K562 (cell line): Measurements from ENCODE around the gene PPCDC. TPM values are rescaled to one million over a fixed set of nuclear protein-coding genes. Genes with fewer than 3 reads are reported as not detected.

ENCODE experiments used
- ELF4 ChIP-seq: fragments of 450-650 bp; formaldehyde crosslinking; IDR thresholded peaks from 2 replicates; pipeline ENCODE4 v1.4.0; 2022; ENCODE audit warnings: missing genetic modification characterization
- ERF ChIP-seq: fragments of 450-650 bp; formaldehyde crosslinking; IDR thresholded peaks from 2 replicates; pipeline ENCODE4 v1.4.0; 2020; ENCODE audit warnings: mild to moderate bottlenecking, mixed read lengths
- ETV6 ChIP-seq, 3 experiments: fragments of 150-350 bp in 1 of 3; sonication (generic) in 1 of 3; formaldehyde crosslinking in 1 of 3; IDR thresholded peaks; 2 replicates each; pipeline versions ENCODE4 v1.6.1 to v1.8.0; 2014 to 2022; ENCODE audit warnings: borderline replicate concordance in 2 of 3, low read depth in 2 of 3, antibody characterized with exemption in 1 of 3, low read length in 1 of 3, mild to moderate bottlenecking in 1 of 3, missing genetic modification reagents in 1 of 3
- GABPA ChIP-seq: fragments of 200-800 bp; sonication (Bioruptor generic); conservative IDR thresholded peaks from 2 replicates; pipeline ENCODE4 v1.6.1; 2016; ENCODE audit warnings: low read depth, missing genetic modification characterization, missing compliant biosample characterization
- ILF3 ChIP-seq: fragments of 450-650 bp; IDR thresholded peaks from 2 replicates; pipeline ENCODE4 v1.6.1; 2018; ENCODE audit warnings: antibody characterized with exemption, mild to moderate bottlenecking, moderate library complexity, borderline replicate concordance
- MAFK ChIP-seq: IDR thresholded peaks from 2 replicates; pipeline ENCODE4 v1.6.1; 2011; ENCODE audit warnings: low read length, improper control_type of control experiment
- MXI1 ChIP-seq: IDR thresholded peaks from 2 replicates; pipeline ENCODE4 v1.6.1; 2011; ENCODE audit warnings: low read depth, mild to moderate bottlenecking, improper control_type of control experiment, low read length
- NBN ChIP-seq: fragments of 450-650 bp; IDR thresholded peaks from 2 replicates; pipeline ENCODE4 v1.6.1; 2016; ENCODE audit warnings: low read depth, mild to moderate bottlenecking
- NR4A1 ChIP-seq, 2 experiments: fragments of 250-450 bp in 1 of 2; fragments of 450-650 bp in 1 of 2; sonication (Bioruptor Pico) in 1 of 2; IDR thresholded peaks; 2 replicates each; pipeline versions ENCODE4 v1.4.0 to v1.6.1; 2016 to 2020; ENCODE audit warnings: mild to moderate bottlenecking in 2 of 2, missing compliant biosample characterization in 1 of 2, missing genetic modification characterization in 1 of 2, moderate library complexity in 1 of 2
- PYGO2 ChIP-seq: fragments of 450-650 bp; IDR thresholded peaks from 2 replicates; pipeline ENCODE4 v1.6.1; 2016; ENCODE audit warnings: mild to moderate bottlenecking, missing genetic modification characterization, moderate library complexity, missing compliant biosample characterization
- RHOXF2B ChIP-seq: fragments of 250-450 bp; sonication (Bioruptor Pico); conservative IDR thresholded peaks from 2 replicates; pipeline ENCODE4 v1.5.1; 2021
- TRIM28 ChIP-seq: fragments of 450-650 bp; IDR thresholded peaks from 2 replicates; pipeline ENCODE4 v1.6.1; 2017
- XRCC5 ChIP-seq: fragments of 200-400 bp; formaldehyde crosslinking; IDR thresholded peaks from 2 replicates; pipeline ENCODE4 v1.6.1; 2017; ENCODE audit warnings: low read depth, mild to moderate bottlenecking, low read length
- YBX1 ChIP-seq: fragments of 450-650 bp; IDR thresholded peaks from 2 replicates; pipeline ENCODE4 v1.7.1; 2016; ENCODE audit warnings: mild to moderate bottlenecking
- ZBTB7A ChIP-seq: IDR thresholded peaks from 2 replicates; pipeline ENCODE4 v1.6.1; 2011; ENCODE audit warnings: low read depth, mild to moderate bottlenecking, low read length, moderate library complexity, borderline replicate concordance; ENCODE audit not compliant: control insufficient read depth
- ZNF197 ChIP-seq: fragments of 200-800 bp; sonication (Bioruptor generic); IDR thresholded peaks from 2 replicates; pipeline ENCODE4 v1.6.1; 2016; ENCODE audit warnings: low read depth, missing genetic modification characterization, missing compliant biosample characterization
- ZNF239 ChIP-seq: fragments of 250-450 bp; sonication (Bioruptor Pico); IDR thresholded peaks from 2 replicates; pipeline ENCODE4 v1.4.0; 2020; ENCODE audit warnings: mild to moderate bottlenecking
- ZNF316 ChIP-seq: fragments of 450-650 bp; IDR thresholded peaks from 2 replicates; pipeline ENCODE4 v1.6.1; 2016
- ZNF696 ChIP-seq: fragments of 250-450 bp; sonication (Bioruptor Pico); conservative IDR thresholded peaks from 2 replicates; pipeline ENCODE4 v1.4.0; 2020; ENCODE audit warnings: mild to moderate bottlenecking, moderate library complexity
- ZNF780A ChIP-seq: fragments of 250-450 bp; sonication (Bioruptor Pico); IDR thresholded peaks from 2 replicates; pipeline ENCODE4 v1.5.0; 2021; ENCODE audit warnings: mild to moderate bottlenecking
- polyA plus RNA-seq, 8 experiments: library from polyadenylated mRNA; depleted of rRNA in 4 of 8; stranded (reverse) in 5 of 8; unstranded in 3 of 8; fragments of >200 nt; fragmentation: Nextera tagmentation in 2 of 8; fragmentation: Illumina TruSeq in 1 of 8; extraction: Ambion mirVana in 2 of 8; extraction: Trizol in 1 of 8; gene quantifications; 2 replicates each; pipeline versions ENCODE4 v1.2.1 to v1.2.3, GENCODE V29; 2011 to 2014; ENCODE audit warnings: inconsistent platforms in 1 of 8, missing spikeins in 1 of 8
- total RNA-seq, 7 experiments: library from RNA; depleted of rRNA in 6 of 7; stranded (reverse); fragments of >200 nt in 6 of 7; fragmentation: Illumina TruSeq in 2 of 7; extraction: Trizol in 2 of 7; gene quantifications; 2 replicates each; pipeline versions ENCODE4 v1.2.1 to v1.2.3, GENCODE V29; 2011 to 2021; ENCODE audit warnings: low replicate concordance in 1 of 7
- TF ChIP-seq, protein P1 (sequence below), 2 experiments: fragments of 450-650 bp; IDR thresholded peaks; 2 replicates each; pipeline ENCODE4 v1.6.1; 2016
- TF ChIP-seq, protein P2 (sequence below): fragments of 250-450 bp; sonication (Bioruptor Pico); IDR thresholded peaks from 2 replicates; pipeline ENCODE4 v1.8.0; 2022; ENCODE audit warnings: moderate library complexity, mild to moderate bottlenecking, inconsistent platforms
- TF ChIP-seq, protein P3 (sequence below): fragments of 250-450 bp; sonication (Bioruptor Pico); IDR thresholded peaks from 2 replicates; pipeline ENCODE4 v1.4.0; 2020; ENCODE audit warnings: borderline replicate concordance
- TF ChIP-seq, protein P4 (sequence below): fragments of 250-450 bp; sonication (Bioruptor Pico); IDR thresholded peaks from 2 replicates; pipeline ENCODE4 v1.9.0; 2021; ENCODE audit warnings: mild to moderate bottlenecking

The PPCDC gene
- total and polyA plus RNA-seq, 9 of the 15 experiments (the other 6 are each of a cell fraction or from before 2014, with no cell fraction given), result 10.9 to 53.6 (median 16.7) TPM

DNA sequence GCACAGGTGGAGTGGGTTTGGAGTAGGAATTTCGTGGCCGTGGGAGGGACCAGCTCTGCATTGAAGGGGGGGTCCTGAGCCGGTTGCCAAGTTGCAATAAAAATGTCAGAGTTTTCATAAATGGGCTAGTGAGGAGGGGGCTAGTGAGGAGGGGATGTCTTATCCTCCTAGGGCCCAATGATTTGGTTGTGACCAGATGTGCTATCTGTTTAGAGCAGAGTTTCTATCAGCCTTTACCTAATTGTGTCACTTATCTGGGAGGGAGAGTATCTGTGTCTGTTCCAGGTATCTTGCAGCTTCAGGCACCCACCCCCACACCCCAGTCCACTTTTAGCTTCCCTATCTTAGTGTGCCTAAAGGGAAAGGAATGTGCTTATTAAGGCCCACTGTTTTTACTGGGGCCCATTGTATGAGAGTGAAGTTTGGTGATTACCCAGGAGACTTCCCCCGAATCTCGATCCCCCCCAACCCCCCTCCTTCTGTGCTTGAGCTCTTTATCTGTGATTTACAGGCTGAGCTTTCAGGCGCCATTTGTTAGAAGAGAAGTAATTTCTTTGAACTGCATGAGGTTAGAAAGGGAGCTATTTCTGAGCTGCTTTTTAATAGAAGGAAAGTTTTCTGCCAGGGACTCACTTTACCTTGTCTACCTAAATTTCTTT is 42.6 kb downstream of the PPCDC start (continued):
- TF ChIP-seq XRCC5 (0 out of 2 replicates have a peak, but pooled peaks have one; percentile 26), ETV6 (IDR thresholded peaks at IDR 0.05; ENCODE audit: borderline replicate concordance in 1 of 2, low read depth in 2 of 2, low read length in 1 of 2) (peak in 1 of 2 experiments; percentile 89; a peak in 2 of 4 replicates), ETV6 (CRISPR knock-in tag; IDR thresholded peaks at IDR 0.05; ENCODE audit: borderline replicate concordance) (no peak), NBN (peak; percentile 99), ZBTB7A (peak; percentile 47; the same call in 1 of the 2 replicates), GABPA (tag) (0 out of 2 replicates have a peak, but pooled peaks have one; percentile 20), ELF4 (CRISPR knock-in tag) (peak; percentile 88), PYGO2 (tag) (peak; percentile 93), ZNF780A (no peak), ILF3 (no peak), NR4A1 (CRISPR knock-in tag; IDR thresholded peaks at IDR 0.05) (peak; percentile 86; the same call in 1 of the 2 replicates), NR4A1 (tag; IDR thresholded peaks at IDR 0.05) (peak; percentile 98), ZNF197 (CRISPR knock-in tag) (peak; percentile 98), TRIM28 (peak; percentile 85), ERF (CRISPR knock-in tag) (peak; percentile 59; the same call in 1 of the 2 replicates), ZNF316 (peak; percentile 49; the same call in 1 of the 2 replicates), MAFK (peak; percentile 66), RHOXF2B (CRISPR knock-in tag) (no peak), ZNF239 (CRISPR knock-in tag) (peak; percentile 77), MXI1 (peak; percentile 61), ZNF696 (CRISPR knock-in tag) (no peak; the same call in 1 of the 2 replicates), YBX1 (no peak; the same call in 1 of the 2 replicates)
- TF ChIP-seq, protein P1, sequence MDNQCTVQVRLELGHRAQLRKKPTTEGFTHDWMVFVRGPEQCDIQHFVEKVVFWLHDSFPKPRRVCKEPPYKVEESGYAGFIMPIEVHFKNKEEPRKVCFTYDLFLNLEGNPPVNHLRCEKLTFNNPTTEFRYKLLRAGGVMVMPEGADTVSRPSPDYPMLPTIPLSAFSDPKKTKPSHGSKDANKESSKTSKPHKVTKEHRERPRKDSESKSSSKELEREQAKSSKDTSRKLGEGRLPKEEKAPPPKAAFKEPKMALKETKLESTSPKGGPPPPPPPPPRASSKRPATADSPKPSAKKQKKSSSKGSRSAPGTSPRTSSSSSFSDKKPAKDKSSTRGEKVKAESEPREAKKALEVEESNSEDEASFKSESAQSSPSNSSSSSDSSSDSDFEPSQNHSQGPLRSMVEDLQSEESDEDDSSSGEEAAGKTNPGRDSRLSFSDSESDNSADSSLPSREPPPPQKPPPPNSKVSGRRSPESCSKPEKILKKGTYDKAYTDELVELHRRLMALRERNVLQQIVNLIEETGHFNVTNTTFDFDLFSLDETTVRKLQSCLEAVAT (IDR thresholded peaks at IDR 0.05), result peak; percentile 78 to 82
- TF ChIP-seq, protein P2, sequence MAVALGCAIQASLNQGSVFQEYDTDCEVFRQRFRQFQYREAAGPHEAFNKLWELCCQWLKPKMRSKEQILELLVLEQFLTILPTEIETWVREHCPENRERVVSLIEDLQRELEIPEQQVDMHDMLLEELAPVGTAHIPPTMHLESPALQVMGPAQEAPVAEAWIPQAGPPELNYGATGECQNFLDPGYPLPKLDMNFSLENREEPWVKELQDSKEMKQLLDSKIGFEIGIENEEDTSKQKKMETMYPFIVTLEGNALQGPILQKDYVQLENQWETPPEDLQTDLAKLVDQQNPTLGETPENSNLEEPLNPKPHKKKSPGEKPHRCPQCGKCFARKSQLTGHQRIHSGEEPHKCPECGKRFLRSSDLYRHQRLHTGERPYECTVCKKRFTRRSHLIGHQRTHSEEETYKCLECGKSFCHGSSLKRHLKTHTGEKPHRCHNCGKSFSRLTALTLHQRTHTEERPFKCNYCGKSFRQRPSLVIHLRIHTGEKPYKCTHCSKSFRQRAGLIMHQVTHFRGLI (CRISPR knock-in tag), result peak; percentile 77; the same call in 1 of the 2 replicates
- TF ChIP-seq, protein P3, sequence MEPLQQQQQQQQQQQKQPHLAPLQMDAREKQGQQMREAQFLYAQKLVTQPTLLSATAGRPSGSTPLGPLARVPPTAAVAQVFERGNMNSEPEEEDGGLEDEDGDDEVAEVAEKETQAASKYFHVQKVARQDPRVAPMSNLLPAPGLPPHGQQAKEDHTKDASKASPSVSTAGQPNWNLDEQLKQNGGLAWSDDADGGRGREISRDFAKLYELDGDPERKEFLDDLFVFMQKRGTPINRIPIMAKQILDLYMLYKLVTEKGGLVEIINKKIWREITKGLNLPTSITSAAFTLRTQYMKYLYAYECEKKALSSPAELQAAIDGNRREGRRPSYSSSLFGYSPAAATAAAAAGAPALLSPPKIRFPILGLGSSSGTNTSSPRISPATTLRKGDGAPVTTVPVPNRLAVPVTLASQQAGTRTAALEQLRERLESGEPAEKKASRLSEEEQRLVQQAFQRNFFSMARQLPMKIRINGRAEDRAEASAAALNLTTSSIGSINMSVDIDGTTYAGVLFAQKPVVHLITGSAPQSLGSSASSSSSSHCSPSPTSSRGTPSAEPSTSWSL, result peak; percentile 56; the same call in 1 of the 2 replicates
- TF ChIP-seq, protein P4, sequence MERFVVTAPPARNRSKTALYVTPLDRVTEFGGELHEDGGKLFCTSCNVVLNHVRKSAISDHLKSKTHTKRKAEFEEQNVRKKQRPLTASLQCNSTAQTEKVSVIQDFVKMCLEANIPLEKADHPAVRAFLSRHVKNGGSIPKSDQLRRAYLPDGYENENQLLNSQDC (CRISPR knock-in tag), result peak; percentile 90
